Astrocyte (in vitro differentiated cells and primary cell): ENCODE measurements around the gene RTEL1. TPM values are rescaled to one million over a fixed set of nuclear protein-coding genes. Genes with fewer than 3 reads are reported as not detected.

Experiments
- DNase-seq: peaks from one replicate; pipeline ENCODE4 v3.0.0-alpha.2; 2010; ENCODE audit warnings: low read depth
- FAIRE-seq: peaks from 2 replicates; lab custom pipeline; 2011; peaks lifted over from hg19 to GRCh38; lab: Jason Lieb, UNC
- H2AFZ ChIP-seq: 2 replicates; pipeline ENCODE4 v1.6.0; 2012; ENCODE audit warnings: low read depth, low read length, inconsistent platforms
- H3K27ac ChIP-seq: 2 replicates; pipeline ENCODE4 v1.5.1; 2011; ENCODE audit warnings: low read depth, low read length, inconsistent platforms
- H3K27me3 ChIP-seq: 2 replicates; pipeline ENCODE4 v1.6.0; 2011; ENCODE audit warnings: low read length, inconsistent platforms; ENCODE audit not compliant: insufficient read depth
- H3K36me3 ChIP-seq: 2 replicates; pipeline ENCODE4 v1.5.1; 2011; ENCODE audit warnings: low read length, inconsistent platforms; ENCODE audit not compliant: insufficient read depth
- H3K4me1 ChIP-seq: 2 replicates; pipeline ENCODE4 v1.5.1; 2011; ENCODE audit warnings: low read length, inconsistent platforms; ENCODE audit not compliant: insufficient read depth
- H3K4me2 ChIP-seq: 2 replicates; pipeline ENCODE4 v1.6.0; 2012; ENCODE audit warnings: low read length, inconsistent platforms
- H3K4me3 ChIP-seq: 2 replicates; pipeline ENCODE4 v1.5.1; 2011; ENCODE audit warnings: low read depth, mild to moderate bottlenecking, low read length, inconsistent platforms; ENCODE audit not compliant: insufficient read depth
- H3K79me2 ChIP-seq: 2 replicates; pipeline ENCODE4 v1.6.0; 2012; ENCODE audit warnings: mild to moderate bottlenecking, low read length, inconsistent platforms; ENCODE audit not compliant: insufficient read depth
- H3K9ac ChIP-seq: 2 replicates; pipeline ENCODE4 v1.6.0; 2012; ENCODE audit warnings: mild to moderate bottlenecking, low read length, inconsistent platforms
- H3K9me3 ChIP-seq: 2 replicates; pipeline ENCODE4 v1.5.1; 2012; ENCODE audit warnings: low read depth, mild to moderate bottlenecking, low read length, inconsistent platforms; ENCODE audit not compliant: insufficient read depth
- H4K20me1 ChIP-seq: 2 replicates; pipeline ENCODE4 v1.6.0; 2012; ENCODE audit warnings: low read length, inconsistent platforms; ENCODE audit not compliant: insufficient read depth
- H3K27ac Mint-ChIP-seq: one replicate; pipeline ENCODE4 v1.8.0; 2021; ENCODE audit warnings: mild to moderate bottlenecking, mixed read lengths; ENCODE audit not compliant: unreplicated experiment
- H3K27me3 Mint-ChIP-seq: one replicate; pipeline ENCODE4 v1.8.0; 2021; ENCODE audit warnings: low read depth, mixed read lengths; ENCODE audit not compliant: unreplicated experiment
- H3K36me3 Mint-ChIP-seq: one replicate; pipeline ENCODE4 v1.8.0; 2021; ENCODE audit warnings: low read depth, mixed read lengths; ENCODE audit not compliant: unreplicated experiment
- H3K4me1 Mint-ChIP-seq: one replicate; pipeline ENCODE4 v1.8.0; 2021; ENCODE audit warnings: low read depth, mixed read lengths; ENCODE audit not compliant: unreplicated experiment
- H3K4me3 Mint-ChIP-seq: one replicate; pipeline ENCODE4 v1.8.0; 2021; ENCODE audit warnings: mild to moderate bottlenecking, moderate library complexity, mixed read lengths; ENCODE audit not compliant: unreplicated experiment
- H3K9me3 Mint-ChIP-seq: one replicate; pipeline ENCODE4 v1.8.0; 2021; ENCODE audit warnings: mild to moderate bottlenecking, mixed read lengths; ENCODE audit not compliant: unreplicated experiment
- CTCF ChIP-seq: IDR thresholded peaks from 2 replicates; pipeline ENCODE4 v1.5.1; 2011; ENCODE audit warnings: low read depth, mild to moderate bottlenecking, inconsistent platforms, low read length, moderate library complexity; ENCODE audit not compliant: insufficient read depth
- EZH2 ChIP-seq: IDR thresholded peaks from 2 replicates; pipeline ENCODE4 v1.6.1; 2012; ENCODE audit warnings: mild to moderate bottlenecking, low read length, inconsistent platforms; ENCODE audit not compliant: insufficient read depth
- total RNA-seq: library from RNA; stranded (reverse); gene quantifications from 2 replicates; pipeline ENCODE4 v1.2.1, GENCODE V29; 2021

Gene RTEL1
- total RNA-seq, 1 donor from 2014 or later: 15.5 TPM

GRCh38 chr20:63695424-63696305 is 37.6 kb downstream of the RTEL1 start:
- Mint-ChIP-seq H3K9me3 (no peaks in the 10 kb centered on the region), H3K27me3 (no peaks in the 10 kb centered on the region), H3K36me3 (peaks cover 3% of the 10 kb centered on the region), H3K4me3 (no peak overlapping the region), H3K27ac (peak overlapping the region; percentile 7), H3K4me1 (peaks cover 6% of the 10 kb centered on the region)
- peaks cover 14% of the 10 kb centered on the region for H3K79me2 ChIP-seq
- TF ChIP-seq CTCF (no peak), EZH2 (no peak)
- peak overlapping the region; percentile 58 for H3K9ac ChIP-seq
- H3K27me3 ChIP-seq: no peaks in the 10 kb centered on the region
- H3K36me3 ChIP-seq: no peaks in the 10 kb centered on the region
- DNase-seq (no peak), FAIRE-seq (no peak)
- no peak overlapping the region for H2AFZ ChIP-seq
- H3K4me1 ChIP-seq: peaks cover 36% of the 10 kb centered on the region
- no peak overlapping the region for H3K4me3 ChIP-seq
- peak overlapping the region; percentile 82 for H3K4me2 ChIP-seq
- H3K9me3 ChIP-seq: no peaks in the 10 kb centered on the region
- H3K27ac ChIP-seq: no peak overlapping the region
- no peaks in the 10 kb centered on the region for H4K20me1 ChIP-seq

GRCh38 chr20:63696306-63696627 is 38.2 kb downstream of the RTEL1 start:
- no peaks in the 10 kb centered on the region for H3K27me3 ChIP-seq
- peak overlapping the region; percentile 82 for H3K4me2 ChIP-seq
- H3K4me3 ChIP-seq: no peak overlapping the region
- H3K79me2 ChIP-seq: peaks cover 14% of the 10 kb centered on the region
- peak overlapping the region; percentile 42 for H3K27ac ChIP-seq
- no peak for FAIRE-seq
- Mint-ChIP-seq H3K27me3 (no peaks in the 10 kb centered on the region), H3K4me1 (peaks cover 6% of the 10 kb centered on the region), H3K27ac (peak overlapping the region; percentile 7), H3K36me3 (peaks cover 3% of the 10 kb centered on the region), H3K4me3 (no peak overlapping the region), H3K9me3 (no peaks in the 10 kb centered on the region)
- no peak overlapping the region for H2AFZ ChIP-seq
- no peaks in the 10 kb centered on the region for H3K9me3 ChIP-seq
- H3K9ac ChIP-seq: peak overlapping the region; percentile 58
- no peak for TF ChIP-seq CTCF
- no peak for TF ChIP-seq EZH2
- H3K36me3 ChIP-seq: no peaks in the 10 kb centered on the region
- DNase-seq: peak; percentile 33
- peaks cover 36% of the 10 kb centered on the region for H3K4me1 ChIP-seq
- H4K20me1 ChIP-seq: no peaks in the 10 kb centered on the region
